Measurements from ENCODE around the gene MN1. TPM values are rescaled to one million over a fixed set of nuclear protein-coding genes. Genes with fewer than 3 reads are reported as not detected.

MN1 gene
- total and polyA plus RNA-seq, 12 donors = 2.3 to 8.3 (median 5.5) TPM

DNA sequence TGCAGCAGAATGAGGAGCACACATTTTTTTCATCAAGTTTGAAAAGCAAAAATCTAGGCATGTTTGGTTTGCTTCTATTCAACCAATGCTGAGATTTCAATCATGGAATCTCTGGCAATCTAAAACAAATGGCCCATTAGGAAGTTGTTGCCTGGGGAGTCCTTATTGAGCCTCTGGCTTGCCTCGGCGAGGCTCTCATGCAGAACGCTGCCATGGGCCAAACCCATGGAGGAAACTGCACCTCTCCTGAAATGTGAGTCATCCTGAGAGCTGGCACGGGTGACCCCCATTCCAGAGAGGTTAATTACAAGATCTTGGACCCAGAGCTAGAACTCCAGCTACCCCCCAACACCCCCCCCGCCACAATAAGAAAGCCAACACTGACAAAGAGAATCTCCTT is 80.7 kb downstream of the MN1 start:
- Histone ChIP-seq H3K36me3 (no peaks in the 10 kb centered on the region), H3K27me3 (peaks cover 0 to 9% (median 0%) of the 10 kb centered on the region in 7 donors), H3K4me1 (peaks cover 3 to 39% (median 22%) of the 10 kb centered on the region in 9 donors), H3K9me3 (peaks cover 0 to 7% (median 0%) of the 10 kb centered on the region in 11 donors), H3K27ac (no peak overlapping the region), H3K4me3 (no peak overlapping the region)
- DNase-seq (no peak), ATAC-seq (no peak)
- no peak for TF ChIP-seq CTCF (IDR thresholded peaks at IDR 0.05)
- intact Hi-C loops (cut with DNase I) = loop anchor here in 2 of 10 donors (5.0 to 10.0 kb wide), 2 partner anchors 74 to 81 kb away; partner anchors contain the start of gene MN1 (in 1 of the 2)
- 75 to 80% methylated on average over 5 of the region's 5 CpGs for WGBS, 2 donors

- TF ChIP-seq CTCF (IDR thresholded peaks at IDR 0.05) = no peak
- Histone ChIP-seq H3K27me3 (peaks cover 0 to 11% (median 0%) of the 10 kb centered on the region in 7 donors), H3K4me3 (no peak overlapping the region), H3K27ac (peak overlapping the region in 8 of 10 donors; percentile 5 to 80 (median 38)), H3K36me3 (no peaks in the 10 kb centered on the region), H3K4me1 (peaks cover 3 to 34% (median 18%) of the 10 kb centered on the region in 9 donors), H3K9me3 (peaks cover 0 to 7% (median 0%) of the 10 kb centered on the region in 11 donors)
- intact Hi-C loops (cut with DNase I) = loop anchor here in 4 of 10 donors (5.0 to 10.0 kb wide), 3 partner anchors 47 to 83 kb away; partner anchors contain the start of gene MN1 (in 2 of the 4)
- ATAC-seq = peak; percentile 34 to 83 (median 54)
- peak in 1 of 2 donors; percentile 39 for DNase-seq
- WGBS, 2 donors = 45 to 51% methylated on average over 8 of the region's 8 CpGs
Measured at GRCh38 chr22:27719535-27720227, 81.9 kb downstream of the MN1 start.

DNA sequence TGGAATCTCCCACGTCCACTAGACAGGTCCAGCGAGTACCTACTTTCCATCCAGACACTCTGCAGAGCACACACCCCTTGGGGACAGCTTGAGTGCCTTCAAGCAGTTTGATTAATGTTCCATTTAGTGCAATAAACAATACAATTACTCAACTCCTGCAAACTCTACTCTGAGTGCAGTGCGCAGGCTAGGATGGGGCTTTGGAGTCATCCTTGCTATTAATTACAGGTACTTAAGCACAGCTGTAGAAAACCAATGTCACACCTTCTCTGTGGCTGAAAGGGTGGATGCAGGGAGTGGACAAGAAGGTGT is 82.6 kb downstream of the MN1 start:
- no peak for TF ChIP-seq CTCF (IDR thresholded peaks at IDR 0.05)
- Histone ChIP-seq H3K4me3 (no peak overlapping the region), H3K9me3 (peaks cover 0 to 7% (median 0%) of the 10 kb centered on the region in 11 donors), H3K27ac (peak overlapping the region in 5 of 10 donors; percentile 18 to 80 (median 59)), H3K36me3 (no peaks in the 10 kb centered on the region), H3K4me1 (peaks cover 3 to 31% (median 18%) of the 10 kb centered on the region in 9 donors), H3K27me3 (peaks cover 0 to 11% (median 0%) of the 10 kb centered on the region in 7 donors)
- intact Hi-C loops (cut with DNase I) = loop anchor here in 2 of 10 donors (5.0 kb wide), 2 partner anchors 47 to 83 kb away; partner anchors contain the start of gene MN1 (in 1 of the 2)
- DNase-seq = no peak
- WGBS, 2 donors = 88 to 94% methylated on average over 3 of the region's 3 CpGs
- ATAC-seq = no peak

- peaks cover 0 to 11% (median 0%) of the 10 kb centered on the region in 7 donors for H3K27me3 ChIP-seq
Measured at GRCh38 chr22:27718186-27719035, 83.1 kb downstream of the MN1 start.

More at GRCh38 chr22:27718186-27719035, 83.1 kb downstream of the MN1 start:
- peak; percentile 66 to 79 for DNase-seq
- 7 to 9% methylated on average over 10 of the region's 10 CpGs for WGBS, 2 donors
- peaks cover 3 to 30% (median 18%) of the 10 kb centered on the region in 9 donors for H3K4me1 ChIP-seq
- intact Hi-C loops (cut with DNase I) = loop anchor here in 2 of 10 donors (5.0 kb wide), 2 partner anchors 46 to 84 kb away; partner anchors contain the start of gene MN1 (in 1 of the 2)
- peak overlapping the region; percentile 2 to 84 (median 60) for H3K27ac ChIP-seq
- peaks cover 0 to 7% (median 0%) of the 10 kb centered on the region in 11 donors for H3K9me3 ChIP-seq
- peak; percentile 85 to 97 (median 94) for ATAC-seq
- no peaks in the 10 kb centered on the region for H3K36me3 ChIP-seq
- peak overlapping the region in 2 of 10 donors; percentile 1 to 6 for H3K4me3 ChIP-seq
- TF ChIP-seq CTCF (IDR thresholded peaks at IDR 0.05) = no peak
